SKM-1 treated with dmso at 0.1 percent for 144 hours (cell line): ENCODE data around the gene CARF.

ENCODE experiments used
- DNase-seq: peaks from one replicate; lab custom pipeline; 2025; ENCODE audit not compliant: unreplicated experiment; lab: John Stamatoyannopoulos, UW

CARF gene

GRCh38 chr2:203018181-203018580 is 106.1 kb downstream of the CARF start:
- no peak for DNase-seq

GRCh38 chr2:203019142-203019541 is 107.1 kb downstream of the CARF start:
- no peak for DNase-seq

GRCh38 chr2:203021991-203022390 is 109.9 kb downstream of the CARF start:
- no peak for DNase-seq

- DNase-seq: no peak
Measured at GRCh38 chr2:203022751-203023150, 110.7 kb downstream of the CARF start.

- no peak for DNase-seq
Measured at GRCh38 chr2:203025592-203025991, 113.5 kb downstream of the CARF start.

- no peak for DNase-seq
Measured at GRCh38 chr2:203030545-203030944, 118.5 kb downstream of the CARF start.

- no peak for DNase-seq
Measured at GRCh38 chr2:203030991-203031390, 118.9 kb downstream of the CARF start.

GRCh38 chr2:203033395-203033794 is 121.3 kb downstream of the CARF start:
- DNase-seq: no peak

- DNase-seq: no peak
Measured at GRCh38 chr2:203035879-203036470, 123.9 kb downstream of the CARF start.
